Neural progenitor cell (in vitro differentiated cells): Measurements from ENCODE around the gene GALNTL6. TPM values are rescaled to one million over a fixed set of nuclear protein-coding genes. Genes with fewer than 3 reads are reported as not detected.

ENCODE experiments used
- DNase-seq: peaks from one replicate; pipeline ENCODE4 v3.0.0-alpha.2; 2016; ENCODE audit warnings: low spot score
- H2AFZ ChIP-seq: fragments of 200-600 bp; sonication (generic); replicated peaks from 2 replicates; pipeline ENCODE4 v1.6.1; 2016; ENCODE audit warnings: antibody characterized with exemption
- H3F3A ChIP-seq: fragments of 200-600 bp; sonication (generic); 2 replicates; pipeline ENCODE4 v1.6.1; 2016; ENCODE audit warnings: antibody characterized with exemption, low read depth
- H3K27ac ChIP-seq: fragments of 200-600 bp; sonication (generic); 2 replicates; pipeline ENCODE4 v1.5.1; 2016; ENCODE audit warnings: mild to moderate bottlenecking
- H3K27me3 ChIP-seq: fragments of 200-600 bp; sonication (generic); 2 replicates; pipeline ENCODE4 v1.6.1; 2016; ENCODE audit warnings: mild to moderate bottlenecking, moderate library complexity
- H3K36me3 ChIP-seq: fragments of 200-600 bp; sonication (generic); 2 replicates; pipeline ENCODE4 v1.5.1; 2016
- H3K4me1 ChIP-seq: fragments of 200-600 bp; sonication (generic); 2 replicates; pipeline ENCODE4 v1.6.1; 2016; ENCODE audit warnings: mixed run types
- H3K4me2 ChIP-seq: fragments of 200-600 bp; sonication (generic); 2 replicates; pipeline ENCODE4 v1.6.1; 2016
- H3K4me3 ChIP-seq: fragments of 200-600 bp; sonication (generic); 2 replicates; pipeline ENCODE4 v1.5.1; 2016
- H3K79me2 ChIP-seq: fragments of 200-600 bp; sonication (generic); 2 replicates; pipeline ENCODE4 v1.6.1; 2016; ENCODE audit warnings: low read depth
- H3K9ac ChIP-seq: fragments of 200-600 bp; sonication (generic); 2 replicates; pipeline ENCODE4 v1.6.1; 2016
- H3K9me3 ChIP-seq: fragments of 200-600 bp; sonication (generic); 2 replicates; pipeline ENCODE4 v1.5.1; 2016; ENCODE audit warnings: low read depth
- H4K20me1 ChIP-seq: fragments of 200-600 bp; sonication (generic); 2 replicates; pipeline ENCODE4 v1.6.1; 2016; ENCODE audit warnings: low read depth
- H3K27ac Mint-ChIP-seq: 3 replicates; pipeline ENCODE4 v1.8.0; 2021; ENCODE audit warnings: mixed read lengths
- H3K27me3 Mint-ChIP-seq: 2 replicates; pipeline ENCODE4 v1.8.0; 2022; ENCODE audit warnings: low read depth, mild to moderate bottlenecking, inconsistent platforms, moderate library complexity, mixed read lengths; ENCODE audit not compliant: insufficient read depth
- H3K36me3 Mint-ChIP-seq: 3 replicates; pipeline ENCODE4 v1.8.0; 2021; ENCODE audit warnings: mixed read lengths
- H3K4me1 Mint-ChIP-seq: 3 replicates; pipeline ENCODE4 v1.8.0; 2021; ENCODE audit warnings: mixed read lengths
- H3K4me3 Mint-ChIP-seq: 3 replicates; pipeline ENCODE4 v1.8.0; 2021; ENCODE audit warnings: mild to moderate bottlenecking, moderate library complexity, mixed read lengths
- H3K9me3 Mint-ChIP-seq: 3 replicates; pipeline ENCODE4 v1.8.0; 2020; ENCODE audit warnings: mixed read lengths
- EZH2 ChIP-seq: fragments of 200-600 bp; sonication (generic); IDR thresholded peaks from 2 replicates; pipeline ENCODE4 v1.6.1; 2017; ENCODE audit warnings: antibody characterized with exemption, mild to moderate bottlenecking, moderate library complexity
- EZH2phosphoT487 ChIP-seq: fragments of 200-600 bp; sonication (generic); IDR thresholded peaks from 2 replicates; pipeline ENCODE4 v1.6.1; 2017; ENCODE audit warnings: antibody characterized with exemption
- total RNA-seq: library from RNA; depleted of rRNA; stranded (reverse); fragments of >200 nt; gene quantifications from 2 replicates; pipeline ENCODE4 v1.2.3, GENCODE V29; 2015; ENCODE audit warnings: low replicate concordance
- TF ChIP-seq, protein P1 (sequence below): fragments of 200-600 bp; sonication (generic); IDR thresholded peaks from 2 replicates; pipeline ENCODE4 v1.5.1; 2017; ENCODE audit warnings: antibody characterized with exemption, mild to moderate bottlenecking

The GALNTL6 gene
- total RNA-seq, 1 donor from 2014 or later, result 0.15 TPM

DNA sequence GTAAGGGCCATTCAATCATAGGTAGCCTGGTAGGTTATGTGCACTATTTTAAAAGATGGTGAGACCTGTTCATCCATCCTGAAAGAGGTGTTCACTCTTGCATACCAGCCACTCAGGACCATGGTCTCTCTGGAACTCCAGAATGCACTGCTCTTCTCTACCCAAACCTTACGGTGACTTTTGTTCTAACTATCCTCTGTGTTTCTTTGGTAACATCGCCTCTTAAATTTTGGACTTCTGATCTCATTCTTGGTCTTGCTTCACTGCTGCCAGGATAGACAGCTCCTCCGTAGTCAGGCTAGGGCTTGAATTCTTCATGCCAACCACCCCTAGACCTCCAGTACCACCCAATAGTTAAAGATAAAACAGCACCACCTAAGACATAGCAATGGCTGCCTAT is 1009.1 kb downstream of the GALNTL6 start:
- Mint-ChIP-seq H3K9me3 (peaks cover 2% of the 10 kb centered on the region), H3K27me3 (peaks cover 1% of the 10 kb centered on the region), H3K36me3 (no peaks in the 10 kb centered on the region), H3K4me3 (no peak overlapping the region), H3K4me1 (peaks cover 23% of the 10 kb centered on the region), H3K27ac (no peak overlapping the region)
- no peaks in the 10 kb centered on the region for H3K27me3 ChIP-seq
- TF ChIP-seq EZH2phosphoT487 (no peak), EZH2 (no peak)
- TF ChIP-seq, protein P1, sequence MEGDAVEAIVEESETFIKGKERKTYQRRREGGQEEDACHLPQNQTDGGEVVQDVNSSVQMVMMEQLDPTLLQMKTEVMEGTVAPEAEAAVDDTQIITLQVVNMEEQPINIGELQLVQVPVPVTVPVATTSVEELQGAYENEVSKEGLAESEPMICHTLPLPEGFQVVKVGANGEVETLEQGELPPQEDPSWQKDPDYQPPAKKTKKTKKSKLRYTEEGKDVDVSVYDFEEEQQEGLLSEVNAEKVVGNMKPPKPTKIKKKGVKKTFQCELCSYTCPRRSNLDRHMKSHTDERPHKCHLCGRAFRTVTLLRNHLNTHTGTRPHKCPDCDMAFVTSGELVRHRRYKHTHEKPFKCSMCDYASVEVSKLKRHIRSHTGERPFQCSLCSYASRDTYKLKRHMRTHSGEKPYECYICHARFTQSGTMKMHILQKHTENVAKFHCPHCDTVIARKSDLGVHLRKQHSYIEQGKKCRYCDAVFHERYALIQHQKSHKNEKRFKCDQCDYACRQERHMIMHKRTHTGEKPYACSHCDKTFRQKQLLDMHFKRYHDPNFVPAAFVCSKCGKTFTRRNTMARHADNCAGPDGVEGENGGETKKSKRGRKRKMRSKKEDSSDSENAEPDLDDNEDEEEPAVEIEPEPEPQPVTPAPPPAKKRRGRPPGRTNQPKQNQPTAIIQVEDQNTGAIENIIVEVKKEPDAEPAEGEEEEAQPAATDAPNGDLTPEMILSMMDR, result no peak
- no peaks in the 10 kb centered on the region for H3K9me3 ChIP-seq
- peaks cover 11% of the 10 kb centered on the region for H3K4me1 ChIP-seq
- no peaks in the 10 kb centered on the region for H3F3A ChIP-seq
- no peaks in the 10 kb centered on the region for H3K36me3 ChIP-seq
- H2AFZ ChIP-seq, result no peak overlapping the region
- no peaks in the 10 kb centered on the region for H3K79me2 ChIP-seq
- H4K20me1 ChIP-seq, result no peaks in the 10 kb centered on the region
- H3K4me3 ChIP-seq, result no peak overlapping the region
- no peak overlapping the region for H3K27ac ChIP-seq
- H3K9ac ChIP-seq, result no peak overlapping the region
- no peak for DNase-seq
- H3K4me2 ChIP-seq, result no peak overlapping the region

- H3K4me3 Mint-ChIP-seq, result no peak overlapping the region
- H3K9me3 ChIP-seq, result no peaks in the 10 kb centered on the region
- H3K4me2 ChIP-seq, result no peak overlapping the region
- no peak for TF ChIP-seq EZH2phosphoT487
- TF ChIP-seq EZH2, result no peak
- TF ChIP-seq, protein P1, result no peak
- no peak overlapping the region for H2AFZ ChIP-seq
- no peak overlapping the region for H3K9ac ChIP-seq
- no peak overlapping the region for H3K4me3 ChIP-seq
- no peaks in the 10 kb centered on the region for H3K27me3 ChIP-seq
- H3K36me3 Mint-ChIP-seq, result no peaks in the 10 kb centered on the region
- no peaks in the 10 kb centered on the region for H3F3A ChIP-seq
- H3K4me1 Mint-ChIP-seq, result peaks cover 21% of the 10 kb centered on the region
- peaks cover 9% of the 10 kb centered on the region for H3K4me1 ChIP-seq
- H4K20me1 ChIP-seq, result no peaks in the 10 kb centered on the region
- DNase-seq, result peak; percentile 3
- peak overlapping the region; percentile 36 for H3K27ac Mint-ChIP-seq
- peaks cover 5% of the 10 kb centered on the region for H3K27me3 Mint-ChIP-seq
- H3K36me3 ChIP-seq, result no peaks in the 10 kb centered on the region
- H3K27ac ChIP-seq, result no peak overlapping the region
- no peaks in the 10 kb centered on the region for H3K79me2 ChIP-seq
- H3K9me3 Mint-ChIP-seq, result peaks cover 9% of the 10 kb centered on the region
Observed at GRCh38 chr4:172826346-172826745, 1013.1 kb downstream of the GALNTL6 start.

GRCh38 chr4:172826861-172827260 is 1013.7 kb downstream of the GALNTL6 start:
- Histone ChIP-seq H3K4me3 (no peak overlapping the region), H3K27me3 (no peaks in the 10 kb centered on the region), H4K20me1 (no peaks in the 10 kb centered on the region), H2AFZ (no peak overlapping the region), H3K9me3 (no peaks in the 10 kb centered on the region), H3K4me2 (no peak overlapping the region), H3K27ac (no peak overlapping the region), H3K4me1 (peaks cover 4% of the 10 kb centered on the region), H3F3A (no peaks in the 10 kb centered on the region), H3K79me2 (no peaks in the 10 kb centered on the region), H3K36me3 (no peaks in the 10 kb centered on the region), H3K9ac (no peak overlapping the region)
- DNase-seq, result no peak
- Mint-ChIP-seq H3K9me3 (peaks cover 9% of the 10 kb centered on the region), H3K4me3 (no peak overlapping the region), H3K36me3 (no peaks in the 10 kb centered on the region), H3K27me3 (peaks cover 5% of the 10 kb centered on the region), H3K4me1 (peaks cover 17% of the 10 kb centered on the region), H3K27ac (no peak overlapping the region)
- TF ChIP-seq EZH2, result no peak
- TF ChIP-seq, protein P1, result no peak
- TF ChIP-seq EZH2phosphoT487, result no peak
